Measurements from ENCODE around the gene HSD17B1. TPM values are rescaled to one million over a fixed set of nuclear protein-coding genes. Genes with fewer than 3 reads are reported as not detected.

The HSD17B1 gene
- total and polyA plus RNA-seq, 2 of the 13 experiments (the other 11 are each of a cell fraction or from before 2014, with no cell fraction given), result 0.54 to 0.93 TPM

- no peak; the same call in 1 of the 2 replicates for TF ChIP-seq ARID5B (CRISPR knock-in tag; IDR thresholded peaks at IDR 0.05)
- peak; percentile 54 for TF ChIP-seq STAG1 (CRISPR knock-in tag; IDR thresholded peaks at IDR 0.05)
- no peak for TF ChIP-seq MNT (IDR thresholded peaks at IDR 0.05)
- TF ChIP-seq ZSCAN30 (CRISPR knock-in tag; IDR thresholded peaks at IDR 0.05), result no peak
- TF ChIP-seq GATAD1 (CRISPR knock-in tag; IDR thresholded peaks at IDR 0.05), result peak; percentile 14; the same call in 1 of the 2 replicates
- TF ChIP-seq ZKSCAN1 (IDR thresholded peaks at IDR 0.05; ENCODE audit: low read length), result no peak
- TF ChIP-seq NKX3-1 (CRISPR knock-in tag; IDR thresholded peaks at IDR 0.05), result no peak
- no peak for TF ChIP-seq REXO4 (CRISPR knock-in tag; IDR thresholded peaks at IDR 0.05; ENCODE audit: borderline replicate concordance)
- peak; percentile 25 for TF ChIP-seq FOXA3 (CRISPR knock-in tag; IDR thresholded peaks at IDR 0.05)
- TF ChIP-seq E2F2 (CRISPR knock-in tag; IDR thresholded peaks at IDR 0.05; ENCODE audit: borderline replicate concordance), result no peak
- TF ChIP-seq RXRA (CRISPR knock-in tag; IDR thresholded peaks at IDR 0.05), result peak; percentile 88
- no peak for TF ChIP-seq ZBTB38 (CRISPR knock-in tag; IDR thresholded peaks at IDR 0.05)
- TF ChIP-seq PBX3 (CRISPR knock-in tag; IDR thresholded peaks at IDR 0.05; ENCODE audit: borderline replicate concordance), result 0 out of 2 replicates have a peak, but pooled peaks have one; percentile 27
- no peak for TF ChIP-seq MEF2D (CRISPR knock-in tag; IDR thresholded peaks at IDR 0.05)
- no peak for TF ChIP-seq BRCA1 (CRISPR knock-in tag; IDR thresholded peaks at IDR 0.05)
- no peak for TF ChIP-seq SNAI1 (CRISPR knock-in tag; IDR thresholded peaks at IDR 0.05; ENCODE audit: borderline replicate concordance)
- no peak for TF ChIP-seq KDM6A (CRISPR knock-in tag; IDR thresholded peaks at IDR 0.05; ENCODE audit: low read depth)
- TF ChIP-seq CREB3 (CRISPR knock-in tag; IDR thresholded peaks at IDR 0.05), result 0 out of 2 replicates have a peak, but pooled peaks have one; percentile 59
- no peak; the same call in 1 of the 2 replicates for TF ChIP-seq MLX (CRISPR knock-in tag; IDR thresholded peaks at IDR 0.05)
- TF ChIP-seq ZNF773 (CRISPR knock-in tag; IDR thresholded peaks at IDR 0.05; ENCODE audit: borderline replicate concordance), result 0 out of 2 replicates have a peak, but pooled peaks have one; percentile 27
Measured at GRCh38 chr17:42531455-42532354, 21.0 kb upstream of the HSD17B1 start (continued).
